ENCODE data around the gene CBX1. TPM values are rescaled to one million over a fixed set of nuclear protein-coding genes. Genes with fewer than 3 reads are reported as not detected.

CBX1 gene
- total RNA-seq, 1 donor from 2014 or later: 33.0 TPM

- Histone ChIP-seq H3K4me3 (peak overlapping the region; percentile 99), H3K27me3 (ENCODE audit: low read depth) (no peaks in the 10 kb centered on the region), H3K9me3 (replicated peaks) (no peaks in the 10 kb centered on the region), H3K27ac (replicated peaks) (peak overlapping the region; percentile 96), H3K4me1 (peaks cover 42% of the 10 kb centered on the region), H3K36me3 (no peaks in the 10 kb centered on the region)
- intact Hi-C loops (cut with micrococcal nuclease): no loop called here
- DNase-seq: no peak
- no peak for TF ChIP-seq CTCF (IDR thresholded peaks at IDR 0.05; ENCODE audit: borderline replicate concordance)
Observed at GRCh38 chr17:48102043-48102750, 919 bp upstream of the CBX1 start.

GRCh38 chr17:48100591-48101011 is 677 bp downstream of the CBX1 start:
- intact Hi-C loops (cut with micrococcal nuclease): no loop called here
- no peaks in the 10 kb centered on the region for H3K9me3 ChIP-seq (replicated peaks)
- H3K4me3 ChIP-seq: peak overlapping the region; percentile 99
- peak; percentile 37 for DNase-seq
- H3K4me1 ChIP-seq: peaks cover 34% of the 10 kb centered on the region
- no peak for TF ChIP-seq CTCF (IDR thresholded peaks at IDR 0.05; ENCODE audit: borderline replicate concordance)
- H3K36me3 ChIP-seq: no peaks in the 10 kb centered on the region
- H3K27ac ChIP-seq (replicated peaks): peak overlapping the region; percentile 96
- no peaks in the 10 kb centered on the region for H3K27me3 ChIP-seq (ENCODE audit: low read depth)

GRCh38 chr17:48100160-48100559 is 1.1 kb downstream of the CBX1 start:
- Histone ChIP-seq H3K27me3 (ENCODE audit: low read depth) (no peaks in the 10 kb centered on the region), H3K9me3 (replicated peaks) (no peaks in the 10 kb centered on the region), H3K4me1 (peaks cover 34% of the 10 kb centered on the region), H3K4me3 (peak overlapping the region; percentile 99), H3K36me3 (peaks cover 2% of the 10 kb centered on the region), H3K27ac (replicated peaks) (peak overlapping the region; percentile 96)
- DNase-seq: no peak
- intact Hi-C loops (cut with micrococcal nuclease): no loop called here
- TF ChIP-seq CTCF (IDR thresholded peaks at IDR 0.05; ENCODE audit: borderline replicate concordance): no peak

- peaks cover 16% of the 10 kb centered on the region for H3K36me3 ChIP-seq
- H3K27ac ChIP-seq (replicated peaks): no peak overlapping the region
- H3K4me1 ChIP-seq: peaks cover 23% of the 10 kb centered on the region
- intact Hi-C loops (cut with micrococcal nuclease): no loop called here
- H3K9me3 ChIP-seq (replicated peaks): no peaks in the 10 kb centered on the region
- H3K27me3 ChIP-seq (ENCODE audit: low read depth): no peaks in the 10 kb centered on the region
- TF ChIP-seq CTCF (IDR thresholded peaks at IDR 0.05; ENCODE audit: borderline replicate concordance): no peak
- no peak for DNase-seq
- no peak overlapping the region for H3K4me3 ChIP-seq
Observed at GRCh38 chr17:48095611-48096010, 5.7 kb downstream of the CBX1 start.

- intact Hi-C loops (cut with micrococcal nuclease): no loop called here
- no peak for TF ChIP-seq CTCF (IDR thresholded peaks at IDR 0.05; ENCODE audit: borderline replicate concordance)
- H3K36me3 ChIP-seq: peaks cover 16% of the 10 kb centered on the region
Observed at GRCh38 chr17:48093341-48094045, 7.8 kb downstream of the CBX1 start.

More at GRCh38 chr17:48093341-48094045, 7.8 kb downstream of the CBX1 start:
- no peak overlapping the region for H3K4me3 ChIP-seq
- no peak for DNase-seq
- H3K27me3 ChIP-seq (ENCODE audit: low read depth): no peaks in the 10 kb centered on the region
- no peaks in the 10 kb centered on the region for H3K9me3 ChIP-seq (replicated peaks)
- H3K4me1 ChIP-seq: peaks cover 10% of the 10 kb centered on the region
- H3K27ac ChIP-seq (replicated peaks): no peak overlapping the region
